Neutrophil (primary cell): ENCODE data around the gene PDGFRB.
A peak's percentile ranks its signal among the peaks of the same experiment; 100 is the strongest.

ENCODE experiments used
- H3K27ac ChIP-seq: fragments of 200-600 bp; sonication (generic); 2 replicates; pipeline ENCODE4 v1.5.1; 2016; ENCODE audit warnings: mild to moderate bottlenecking, moderate library complexity
- H3K27me3 ChIP-seq: fragments of 200-600 bp; sonication (generic); 2 replicates; pipeline ENCODE4 v1.6.0; 2016; ENCODE audit warnings: mild to moderate bottlenecking
- H3K36me3 ChIP-seq: fragments of 200-600 bp; sonication (generic); 2 replicates; pipeline ENCODE4 v1.5.1; 2017
- H3K4me1 ChIP-seq, 2 experiments: fragments of 200-600 bp in 1 of 2; sonication (generic) in 1 of 2; 1 replicate in 1 of 2; 2 replicates in 1 of 2; pipeline versions ENCODE4 v1.5.1 to v1.6.1; 2013 to 2016; ENCODE audit warnings: low read depth in 1 of 2, low read length in 1 of 2, mild to moderate bottlenecking in 1 of 2, moderate library complexity in 1 of 2; ENCODE audit not compliant: control insufficient read depth in 1 of 2, insufficient read depth in 1 of 2
- H3K4me3 ChIP-seq, 2 experiments: fragments of 200-600 bp in 1 of 2; sonication (generic) in 1 of 2; 1 replicate in 1 of 2; 2 replicates in 1 of 2; pipeline ENCODE4 v1.5.1; 2013 to 2016; ENCODE audit warnings: low read depth in 1 of 2, low read length in 1 of 2, mild to moderate bottlenecking in 1 of 2, moderate library complexity in 1 of 2
- H3K9me3 ChIP-seq: fragments of 200-600 bp; sonication (generic); 2 replicates; pipeline ENCODE4 v1.5.1; 2016
- TF ChIP-seq, protein P1 (sequence below): fragments of 200-600 bp; sonication (generic); IDR thresholded peaks from 2 replicates; pipeline ENCODE4 v1.5.1; 2016; ENCODE audit warnings: antibody characterized with exemption

Gene PDGFRB

DNA sequence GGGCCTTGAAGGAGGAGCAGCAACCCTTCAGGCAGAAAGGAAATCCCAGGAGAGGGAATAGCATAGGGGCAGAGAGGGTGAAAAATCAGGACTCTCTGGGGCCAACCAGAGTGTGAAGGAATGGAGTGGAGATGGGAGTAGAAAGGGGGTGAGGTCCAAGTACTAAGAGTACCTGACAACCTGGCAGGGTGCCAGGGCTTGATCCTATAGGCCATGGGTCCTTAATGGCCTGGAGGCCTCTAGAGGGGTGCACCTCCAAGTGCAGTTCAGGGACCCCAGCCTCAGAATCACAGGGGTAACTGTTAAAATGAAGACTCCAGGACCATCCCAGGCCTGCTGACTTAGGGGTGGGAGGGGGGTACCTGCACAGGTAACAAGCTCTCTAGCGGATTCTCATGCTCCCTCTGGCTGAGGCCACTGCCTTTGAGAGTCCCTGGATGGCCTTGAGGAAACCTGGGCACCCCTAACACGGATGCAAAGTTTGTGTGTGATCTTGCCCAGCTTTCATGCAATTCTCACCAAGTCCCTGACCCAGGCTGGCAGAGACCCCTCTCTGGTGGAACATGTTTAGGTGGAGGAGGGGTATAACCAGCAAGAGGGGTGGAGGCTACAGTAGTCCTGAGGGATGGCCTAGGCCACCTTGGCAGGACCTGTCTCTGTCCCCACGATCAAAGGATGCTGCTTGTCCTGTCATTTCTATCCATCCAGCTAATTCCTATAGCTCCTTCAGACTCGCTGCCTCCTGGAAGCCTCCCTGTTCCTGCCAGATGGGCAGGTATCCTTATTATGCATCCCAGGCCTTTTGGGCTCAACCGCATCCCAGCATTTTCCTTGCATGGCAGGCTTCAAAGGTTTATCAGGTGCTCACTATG, 51.7 kb downstream of the PDGFRB start:
- Histone ChIP-seq H3K9me3 (no peaks in the 10 kb centered on the region), H3K27me3 (no peaks in the 10 kb centered on the region), H3K36me3 (no peaks in the 10 kb centered on the region), H3K4me3 (no peak overlapping the region), H3K4me1 (peaks cover 0 to 8% of the 10 kb centered on the region in 2 experiments), H3K27ac (no peak overlapping the region)
- TF ChIP-seq, protein P1, sequence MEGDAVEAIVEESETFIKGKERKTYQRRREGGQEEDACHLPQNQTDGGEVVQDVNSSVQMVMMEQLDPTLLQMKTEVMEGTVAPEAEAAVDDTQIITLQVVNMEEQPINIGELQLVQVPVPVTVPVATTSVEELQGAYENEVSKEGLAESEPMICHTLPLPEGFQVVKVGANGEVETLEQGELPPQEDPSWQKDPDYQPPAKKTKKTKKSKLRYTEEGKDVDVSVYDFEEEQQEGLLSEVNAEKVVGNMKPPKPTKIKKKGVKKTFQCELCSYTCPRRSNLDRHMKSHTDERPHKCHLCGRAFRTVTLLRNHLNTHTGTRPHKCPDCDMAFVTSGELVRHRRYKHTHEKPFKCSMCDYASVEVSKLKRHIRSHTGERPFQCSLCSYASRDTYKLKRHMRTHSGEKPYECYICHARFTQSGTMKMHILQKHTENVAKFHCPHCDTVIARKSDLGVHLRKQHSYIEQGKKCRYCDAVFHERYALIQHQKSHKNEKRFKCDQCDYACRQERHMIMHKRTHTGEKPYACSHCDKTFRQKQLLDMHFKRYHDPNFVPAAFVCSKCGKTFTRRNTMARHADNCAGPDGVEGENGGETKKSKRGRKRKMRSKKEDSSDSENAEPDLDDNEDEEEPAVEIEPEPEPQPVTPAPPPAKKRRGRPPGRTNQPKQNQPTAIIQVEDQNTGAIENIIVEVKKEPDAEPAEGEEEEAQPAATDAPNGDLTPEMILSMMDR: no peak

DNA sequence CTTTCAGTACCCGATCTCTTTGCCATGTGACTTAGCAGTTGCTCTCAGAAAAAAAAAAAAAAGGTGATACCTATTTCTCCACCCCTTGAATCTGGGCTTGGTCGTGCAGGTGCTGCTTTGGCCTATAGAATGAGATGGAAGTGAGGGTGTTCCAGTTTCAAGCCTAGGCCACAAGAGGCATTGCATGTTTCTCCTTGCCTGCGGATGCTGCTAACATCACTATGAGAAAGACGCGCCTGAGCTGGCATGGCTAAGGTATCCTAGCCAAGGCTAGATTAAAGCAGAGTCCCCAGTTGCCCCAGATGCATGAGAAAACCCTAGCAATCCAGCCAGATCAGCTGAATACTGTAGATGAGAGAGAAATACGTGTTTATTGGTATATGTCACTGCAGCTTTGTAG, 54.6 kb downstream of the PDGFRB start:
- TF ChIP-seq, protein P1: no peak
- H3K4me1 ChIP-seq: peaks cover 0 to 2% of the 10 kb centered on the region in 2 experiments
- no peak overlapping the region for H3K4me3 ChIP-seq
- no peaks in the 10 kb centered on the region for H3K36me3 ChIP-seq
- H3K9me3 ChIP-seq: no peaks in the 10 kb centered on the region
- no peaks in the 10 kb centered on the region for H3K27me3 ChIP-seq
- H3K27ac ChIP-seq: no peak overlapping the region

DNA sequence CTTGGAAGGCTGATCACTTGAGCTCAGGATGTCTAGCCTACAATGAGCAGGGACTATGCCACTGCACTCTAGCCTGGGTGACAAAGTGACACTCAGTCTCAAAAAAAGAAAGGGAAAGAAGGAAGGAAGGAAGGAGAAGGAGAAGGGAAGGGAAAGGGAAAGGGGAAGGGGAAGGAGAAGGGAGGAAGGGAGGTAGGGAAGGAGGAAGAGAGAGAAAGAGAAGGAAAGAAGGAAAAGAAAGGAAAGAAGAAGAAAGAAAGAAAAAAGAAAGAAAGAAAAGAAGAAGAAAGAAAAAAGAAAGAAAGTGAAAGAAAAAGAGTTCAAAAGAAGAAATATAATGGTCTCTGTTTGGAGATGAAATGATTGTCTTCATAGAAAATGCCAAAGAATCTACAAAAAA, 58.5 kb downstream of the PDGFRB start:
- H3K36me3 ChIP-seq: no peaks in the 10 kb centered on the region
- H3K9me3 ChIP-seq: no peaks in the 10 kb centered on the region
- no peaks in the 10 kb centered on the region for H3K27me3 ChIP-seq
- TF ChIP-seq, protein P1: no peak
- no peak overlapping the region for H3K4me3 ChIP-seq
- H3K27ac ChIP-seq: no peak overlapping the region
- no peaks in the 10 kb centered on the region for H3K4me1 ChIP-seq

DNA sequence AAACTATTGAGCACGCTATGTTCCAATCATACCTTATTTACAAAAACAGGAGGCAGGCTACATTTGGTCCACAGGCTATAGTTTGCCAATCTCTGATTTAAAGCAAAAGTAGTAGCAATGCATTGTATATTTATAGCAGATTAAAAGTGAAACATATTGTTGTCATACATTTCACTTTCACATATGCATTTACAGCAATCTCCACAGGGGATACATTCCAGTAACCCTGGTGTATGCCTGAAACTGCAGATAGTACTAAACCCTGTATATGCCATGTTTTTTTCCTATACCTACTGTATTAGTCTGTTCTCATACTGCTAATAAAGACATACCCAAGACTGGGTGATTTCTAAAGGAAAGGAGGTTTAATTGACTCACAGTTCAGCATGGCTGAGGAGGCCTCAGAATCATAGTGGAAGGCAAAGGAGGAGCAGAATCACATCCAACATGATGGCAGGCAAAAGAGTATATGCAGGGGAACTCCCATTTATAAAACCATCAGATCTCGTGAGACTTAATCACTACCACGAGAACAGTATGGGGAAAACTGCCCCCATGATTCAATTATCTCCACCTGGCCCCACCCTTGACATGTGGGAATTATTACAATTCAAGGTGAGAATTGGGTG, 63.4 kb downstream of the PDGFRB start:
- Histone ChIP-seq H3K9me3 (no peaks in the 10 kb centered on the region), H3K36me3 (no peaks in the 10 kb centered on the region), H3K27me3 (no peaks in the 10 kb centered on the region), H3K4me3 (no peak overlapping the region), H3K4me1 (peaks cover 0 to 6% of the 10 kb centered on the region in 2 experiments), H3K27ac (no peak overlapping the region)
- TF ChIP-seq, protein P1: no peak

DNA sequence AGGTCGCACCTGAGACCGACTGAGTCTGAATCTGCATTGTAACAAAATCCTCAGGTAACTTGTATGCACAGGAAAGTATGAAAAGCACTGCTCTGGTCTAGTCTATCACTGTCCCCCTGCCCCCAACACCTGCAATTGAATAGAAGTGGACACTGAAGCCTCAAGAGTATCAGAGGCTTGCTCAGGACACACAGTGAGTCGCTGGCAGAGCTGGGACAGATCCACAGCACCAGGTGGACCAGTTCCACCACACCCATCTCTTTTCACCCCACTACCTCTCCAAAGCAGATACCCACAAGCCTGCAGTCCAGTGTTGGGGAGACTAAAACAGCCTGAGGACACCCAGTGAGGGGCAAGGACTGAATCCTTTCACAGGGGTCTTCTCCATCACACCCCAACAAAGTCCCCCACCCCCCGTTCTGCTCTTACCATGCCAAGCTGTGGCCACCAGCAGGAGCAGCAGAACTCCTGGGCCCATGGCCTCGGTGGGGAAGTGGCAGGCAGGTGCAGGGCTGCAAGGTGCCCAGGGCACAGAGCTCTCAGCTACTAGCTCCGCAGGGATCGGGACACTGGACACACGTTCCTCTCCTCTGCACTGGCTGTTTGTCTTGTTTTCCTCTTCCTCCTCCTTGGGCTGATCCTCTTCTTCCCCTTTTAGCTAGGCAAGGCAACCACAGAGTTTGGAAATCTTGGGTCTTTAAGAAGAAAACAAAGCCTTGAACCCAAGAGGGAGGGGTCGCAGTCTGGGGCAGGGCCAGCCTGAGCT, 69.5 kb downstream of the PDGFRB start, which contains the start of gene CSF1R:
TSS of gene CSF1R (minus strand) at position 605 of the 766 bp plus-strand sequence. CDS start at position 478, 127 bp downstream.
- Histone ChIP-seq H3K9me3 (no peaks in the 10 kb centered on the region), H3K36me3 (peaks cover 4% of the 10 kb centered on the region), H3K27me3 (no peaks in the 10 kb centered on the region), H3K4me3 (peak within 1 kb of the TSS; percentile 58 to 70), H3K27ac (peak within 1 kb of the TSS; percentile 70), H3K4me1 (peaks cover 50 to 57% of the 10 kb centered on the region in 2 experiments)
- TF ChIP-seq, protein P1: no peak
